Measurements from ENCODE around the gene OR14A16. TPM values are rescaled to one million over a fixed set of nuclear protein-coding genes. Genes with fewer than 3 reads are reported as not detected.

The OR14A16 gene
- total and polyA plus RNA-seq, 2 of the 4 experiments (the other 2 are of a cell fraction), result not detected

DNA sequence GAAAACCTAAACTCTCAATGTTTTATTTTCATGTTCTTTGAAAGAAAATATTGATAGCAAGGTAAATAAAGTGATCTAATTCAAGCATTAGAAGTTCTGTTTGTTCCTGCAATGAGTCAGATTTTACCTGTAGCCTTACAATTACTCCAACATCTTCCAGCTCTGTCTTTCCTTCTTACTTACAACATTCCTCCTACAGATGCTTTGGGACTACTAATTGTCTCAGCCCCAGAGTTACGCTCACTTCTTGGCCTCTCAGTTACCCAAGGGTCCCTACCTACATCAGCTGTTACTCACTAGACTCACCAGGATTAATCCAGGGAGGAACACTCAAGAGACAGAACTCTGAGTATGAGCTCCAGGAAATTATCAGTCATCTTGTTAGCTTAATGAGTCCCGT, 26.4 kb downstream of the OR14A16 start:
- Histone ChIP-seq H3K56ac (ENCODE audit: extremely low read depth, insufficient read depth, low read length) (no peak overlapping the region), H3K9me1 (ENCODE audit: insufficient read depth, low read length) (no peaks in the 10 kb centered on the region), H4K91ac (ENCODE audit: insufficient read depth, low read depth, low read length) (no peak overlapping the region), H3K4me2 (ENCODE audit: low read depth, low read length) (no peak overlapping the region), H3K14ac (replicated peaks; ENCODE audit: low read depth, low read length) (no peak overlapping the region), H3K18ac (ENCODE audit: low read depth, low read length) (no peak overlapping the region), H3K4me1 (ENCODE audit: control insufficient read depth, insufficient read depth, low read length) (no peaks in the 10 kb centered on the region), H3K27me3 (ENCODE audit: control insufficient read depth, insufficient read depth, low read length) (no peaks in the 10 kb centered on the region), H3K36me3 (ENCODE audit: control insufficient read depth, insufficient read depth, low read length) (no peaks in the 10 kb centered on the region), H3K4ac (ENCODE audit: low read depth, low read length) (no peak overlapping the region), H3K27ac (ENCODE audit: insufficient read depth, low read length) (no peak overlapping the region), H2AFZ (replicated peaks; ENCODE audit: low read length, poor library complexity) (no peak overlapping the region), H3K79me1 (ENCODE audit: low read depth in 1 of 2, low read length in 2 of 2) (no peaks in the 10 kb centered on the region), H3K9me3 (ENCODE audit: control insufficient read depth, insufficient read depth, low read length) (peaks cover 5% of the 10 kb centered on the region), H4K20me1 (ENCODE audit: insufficient read depth, low read length) (no peaks in the 10 kb centered on the region), H2AK9ac (replicated peaks; ENCODE audit: low read depth, low read length, poor library complexity) (no peak overlapping the region), H3K9ac (ENCODE audit: low read depth, low read length) (no peak overlapping the region), H3K23ac (ENCODE audit: low read depth, low read length) (no peak overlapping the region), H3K4me3 (ENCODE audit: insufficient read depth, low read depth, low read length) (no peak overlapping the region), H2AK5ac (ENCODE audit: low read depth, low read length) (no peak overlapping the region), H2BK20ac (ENCODE audit: low read depth, low read length) (no peak overlapping the region), H2BK5ac (ENCODE audit: low read depth, low read length, poor library complexity, severe bottlenecking) (no peak overlapping the region), H4K8ac (ENCODE audit: low read depth in 2 of 2, low read length in 2 of 2) (no peak overlapping the region), H2BK15ac (ENCODE audit: low read depth, low read length) (no peak overlapping the region), H2BK120ac (ENCODE audit: low read depth, low read length) (no peak overlapping the region), H4K5ac (ENCODE audit: low read depth, low read length) (no peak overlapping the region)
- no peak for TF ChIP-seq CEBPB (IDR thresholded peaks at IDR 0.05; ENCODE audit: low read depth, low read length)
- no peak for TF ChIP-seq POLR2A (IDR thresholded peaks at IDR 0.05; ENCODE audit: low read depth, low read length)
- TF ChIP-seq NFE2L2 (IDR thresholded peaks at IDR 0.05; ENCODE audit: low read depth, low read length), result no peak
- no peak for TF ChIP-seq RFX5 (IDR thresholded peaks at IDR 0.05; ENCODE audit: low read depth, low read length)
- ATAC-seq (ENCODE audit: low read depth) (no peak), DNase-seq (no peak)
- POLR2A ChIA-PET (ENCODE audit: unreplicated experiment), result no interaction called here
- intact Hi-C loops (cut with micrococcal nuclease) (no loop called here), dilution Hi-C loops (cut with HindIII; ENCODE audit: low sequenced_read_pairs, unreplicated experiment) (no loop called here), in situ Hi-C loops (cut with MboI; ENCODE audit: low sequenced_read_pairs) (no loop called here)
- WGBS, 2 experiments (ENCODE audit: extremely low coverage in 2 of 2, insufficient read length in 1 of 2), result 0% methylated on average over 1 of the region's 2 CpGs; no CpG with 5 or more reads in 1 of the 2 experiments
- BruUV-seq (replicated peaks), result no TSS peak
- CTCF ChIA-PET, result no interaction called here

Data from IMR-90 (cell line).